22Rv1 (cell line): ENCODE results near the gene ACTR3.
A peak's percentile ranks its signal among the peaks of the same experiment; 100 is the strongest.
"Not testable (repeated sequence)": the region's sequence is repeated elsewhere in the genome, so short reads cannot be mapped to it uniquely, and the experiment has no call there.

ENCODE experiments used
- H3K27ac ChIP-seq: fragments of 450-650 bp; 2 replicates; pipeline ENCODE4 v1.5.1; 2017
- ZFX ChIP-seq: fragments of 450-650 bp; IDR thresholded peaks from 2 replicates; pipeline ENCODE4 v1.6.1; 2017; ENCODE audit warnings: antibody characterized with exemption, borderline replicate concordance
- TF ChIP-seq, protein P1 (sequence below): fragments of 450-650 bp; IDR thresholded peaks from 2 replicates; pipeline ENCODE4 v1.5.1; 2017; ENCODE audit warnings: mild to moderate bottlenecking

Gene ACTR3

DNA sequence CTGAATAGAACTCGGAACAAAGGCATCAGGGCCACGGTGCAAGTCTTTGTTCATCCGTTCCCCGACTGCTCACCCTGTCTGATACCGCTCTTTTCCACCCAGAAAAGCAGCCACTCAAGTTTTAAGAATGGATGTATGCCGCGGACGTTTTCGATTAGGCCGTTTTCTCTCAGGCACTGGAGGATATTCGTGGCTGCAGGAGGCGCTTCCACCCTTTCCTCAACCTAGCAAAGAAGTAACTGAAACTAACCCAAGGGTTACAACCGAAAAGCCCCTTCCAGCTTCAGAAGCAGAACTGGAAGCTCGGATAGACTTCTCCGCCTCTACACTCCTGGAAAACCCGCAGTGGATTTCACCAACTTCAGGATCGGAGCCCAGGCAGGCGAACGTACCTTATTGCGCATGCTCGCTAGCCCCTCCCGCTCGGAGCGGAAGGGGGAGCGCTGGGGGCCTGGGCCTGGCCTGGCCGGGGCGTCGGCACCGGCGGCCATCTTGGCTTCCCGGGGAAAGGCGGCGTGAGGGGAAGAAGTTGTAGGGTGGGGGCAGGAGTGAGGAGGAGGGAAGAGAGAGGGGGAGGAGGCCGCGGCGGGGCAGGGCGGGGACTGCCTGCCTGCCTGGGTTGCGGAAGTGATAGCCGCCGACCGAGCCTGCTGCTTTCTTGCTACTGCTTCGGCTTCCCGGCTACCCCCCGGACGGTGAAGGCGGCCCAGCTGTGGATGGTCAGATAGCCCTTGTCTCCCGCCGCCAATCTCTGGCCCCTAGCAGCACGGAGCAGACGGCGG lies at the start of gene ACTR3:
Gene ACTR3, plus strand, starts transcription at position 619 of the 782 bp plus-strand sequence. CDS start 191 bp downstream, outside the sequence.
- peak within 1 kb of the TSS; percentile 90 for H3K27ac ChIP-seq
- TF ChIP-seq, protein P1, sequence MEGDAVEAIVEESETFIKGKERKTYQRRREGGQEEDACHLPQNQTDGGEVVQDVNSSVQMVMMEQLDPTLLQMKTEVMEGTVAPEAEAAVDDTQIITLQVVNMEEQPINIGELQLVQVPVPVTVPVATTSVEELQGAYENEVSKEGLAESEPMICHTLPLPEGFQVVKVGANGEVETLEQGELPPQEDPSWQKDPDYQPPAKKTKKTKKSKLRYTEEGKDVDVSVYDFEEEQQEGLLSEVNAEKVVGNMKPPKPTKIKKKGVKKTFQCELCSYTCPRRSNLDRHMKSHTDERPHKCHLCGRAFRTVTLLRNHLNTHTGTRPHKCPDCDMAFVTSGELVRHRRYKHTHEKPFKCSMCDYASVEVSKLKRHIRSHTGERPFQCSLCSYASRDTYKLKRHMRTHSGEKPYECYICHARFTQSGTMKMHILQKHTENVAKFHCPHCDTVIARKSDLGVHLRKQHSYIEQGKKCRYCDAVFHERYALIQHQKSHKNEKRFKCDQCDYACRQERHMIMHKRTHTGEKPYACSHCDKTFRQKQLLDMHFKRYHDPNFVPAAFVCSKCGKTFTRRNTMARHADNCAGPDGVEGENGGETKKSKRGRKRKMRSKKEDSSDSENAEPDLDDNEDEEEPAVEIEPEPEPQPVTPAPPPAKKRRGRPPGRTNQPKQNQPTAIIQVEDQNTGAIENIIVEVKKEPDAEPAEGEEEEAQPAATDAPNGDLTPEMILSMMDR, result no peak
- TF ChIP-seq ZFX, result no peak

DNA sequence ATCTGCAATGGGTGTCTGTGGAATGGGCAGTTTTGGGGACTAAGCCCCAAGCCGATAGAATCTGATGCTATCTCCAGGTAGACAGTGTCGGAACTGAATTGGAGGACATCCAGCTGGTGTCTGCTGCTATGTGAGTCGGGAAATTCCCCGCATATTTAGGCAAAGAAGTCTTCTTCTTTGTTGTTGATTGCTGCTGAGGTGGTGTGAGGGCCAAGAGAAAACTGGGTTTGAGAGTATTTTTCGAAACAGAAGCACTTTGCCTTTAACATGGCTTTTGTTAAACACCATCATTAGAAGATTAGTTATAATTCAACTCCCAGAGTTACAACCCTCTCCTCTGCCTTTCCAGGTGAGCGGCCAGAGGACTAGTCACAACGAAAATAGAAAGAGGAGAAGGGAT lies 49.4 kb upstream of the ACTR3 start:
- no peak overlapping the region for H3K27ac ChIP-seq

DNA sequence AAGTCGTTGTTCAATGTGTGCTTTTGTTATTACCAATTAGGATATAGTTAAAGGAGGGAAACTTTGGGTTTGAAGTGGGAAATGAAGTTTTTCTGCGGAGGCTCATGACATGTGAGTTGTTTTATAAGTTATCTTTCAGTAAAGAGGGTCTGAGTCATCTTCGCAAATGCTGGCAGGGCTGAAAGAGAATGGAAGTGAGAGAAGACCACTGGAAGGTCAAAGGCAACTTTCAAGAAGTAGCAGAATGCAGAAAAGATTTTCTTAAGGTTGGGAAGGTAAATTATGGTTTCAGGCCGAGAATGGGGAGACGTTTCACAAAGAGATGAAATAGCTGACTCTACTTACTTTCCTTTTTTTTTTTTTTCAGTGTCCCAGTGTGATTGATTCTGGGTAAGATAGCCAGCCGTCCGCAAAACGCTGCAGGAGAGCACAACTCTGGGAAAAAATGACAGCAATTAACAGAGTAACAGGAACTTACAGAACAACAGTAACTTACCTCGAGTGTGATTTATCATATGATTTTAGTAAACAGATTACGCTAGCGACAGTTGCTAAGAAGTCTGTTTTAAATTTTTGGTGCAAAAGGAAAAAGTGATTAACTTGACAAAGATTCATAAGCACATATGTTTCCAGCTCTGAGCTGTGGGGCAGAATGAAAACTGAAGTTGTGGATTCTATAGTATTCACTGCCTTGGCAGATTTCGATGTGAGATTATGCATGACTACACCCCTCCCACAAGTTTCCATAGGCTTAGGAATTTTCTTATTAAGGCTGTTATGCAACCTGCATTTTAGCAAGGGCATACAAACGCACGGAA lies 46.8 kb upstream of the ACTR3 start:
- no peak overlapping the region for H3K27ac ChIP-seq
- no peak for TF ChIP-seq ZFX
- TF ChIP-seq, protein P1, result no peak

More for the DNA sequence above, 49.4 kb upstream of the ACTR3 start:
- TF ChIP-seq, protein P1, result no peak
- TF ChIP-seq ZFX, result no peak

DNA sequence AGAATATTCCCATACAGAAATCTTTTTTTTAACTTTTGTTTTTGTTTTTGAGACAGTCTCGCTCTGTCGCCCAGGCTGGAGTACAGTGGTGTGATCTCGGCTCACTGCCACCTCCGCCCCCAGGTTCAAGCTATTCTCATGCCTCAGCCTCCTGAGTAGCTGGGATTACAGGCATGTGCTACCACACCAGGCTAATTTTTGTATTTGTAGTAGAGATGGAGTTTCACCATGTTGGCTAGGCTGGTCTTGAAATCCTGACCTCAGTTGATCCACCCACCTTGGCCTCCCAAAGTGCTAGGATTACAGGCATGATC lies 46.2 kb upstream of the ACTR3 start:
- H3K27ac ChIP-seq, result not testable (repeated sequence)

DNA sequence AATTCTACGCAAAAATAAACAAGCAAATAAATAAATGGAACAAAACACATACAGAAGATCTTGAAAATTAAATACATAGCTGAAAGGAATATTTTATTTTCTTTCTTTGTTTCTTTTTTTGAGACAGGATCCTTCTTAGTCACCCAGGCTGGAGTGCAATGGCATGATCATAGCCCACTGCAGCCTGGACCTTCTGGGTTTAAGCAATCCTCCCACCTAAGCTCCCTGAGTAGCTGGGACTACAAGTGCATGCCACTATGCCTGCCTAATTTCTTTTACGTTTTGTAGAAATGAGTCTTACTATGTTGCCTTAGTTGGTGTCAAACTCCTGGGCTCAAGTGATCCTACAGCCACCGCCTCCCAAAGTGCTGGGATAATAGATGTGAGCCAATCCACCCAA lies 44.6 kb upstream of the ACTR3 start:
- TF ChIP-seq ZFX, result no peak
- TF ChIP-seq, protein P1, result no peak
- H3K27ac ChIP-seq, result no peak overlapping the region

DNA sequence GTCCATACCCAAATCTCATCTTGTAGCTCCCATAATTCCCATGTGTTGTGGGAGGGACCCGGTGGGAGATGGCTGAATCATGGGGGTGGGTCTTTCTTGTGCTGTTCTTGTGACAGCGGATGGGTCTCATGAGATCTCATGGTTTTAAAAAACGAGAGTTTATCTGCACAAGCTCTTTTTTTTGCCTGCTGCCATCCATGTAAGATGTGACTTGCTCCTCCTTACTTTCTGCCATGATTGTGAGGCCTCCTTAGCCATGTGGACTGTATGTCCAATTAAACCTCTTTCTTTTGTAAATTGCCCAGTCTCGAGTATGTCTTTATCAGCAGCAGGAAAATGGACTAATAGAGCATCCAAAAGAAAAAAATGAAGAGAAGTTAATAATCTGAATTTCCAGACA lies 44.1 kb upstream of the ACTR3 start:
- not testable (repeated sequence) for H3K27ac ChIP-seq

DNA sequence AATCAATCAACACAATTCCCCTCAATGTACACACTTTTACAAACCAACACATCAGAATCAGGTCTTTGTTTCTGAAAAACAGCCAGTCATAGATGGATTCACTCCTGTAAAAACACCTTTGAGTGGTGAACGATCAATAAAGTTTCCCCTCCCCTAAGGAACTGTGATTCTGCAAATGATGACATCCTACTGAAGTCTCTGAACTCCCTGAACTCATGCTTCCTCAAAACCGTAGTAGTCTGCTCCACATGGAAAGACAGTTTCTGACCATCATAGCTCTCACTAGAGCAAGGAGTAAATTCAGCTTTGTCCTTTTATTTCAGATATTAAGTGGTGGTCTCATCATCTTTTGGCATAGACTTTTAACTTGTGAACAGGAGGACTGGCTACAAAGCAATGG lies 43.5 kb upstream of the ACTR3 start:
- TF ChIP-seq, protein P1, result no peak
- no peak for TF ChIP-seq ZFX
- no peak overlapping the region for H3K27ac ChIP-seq

DNA sequence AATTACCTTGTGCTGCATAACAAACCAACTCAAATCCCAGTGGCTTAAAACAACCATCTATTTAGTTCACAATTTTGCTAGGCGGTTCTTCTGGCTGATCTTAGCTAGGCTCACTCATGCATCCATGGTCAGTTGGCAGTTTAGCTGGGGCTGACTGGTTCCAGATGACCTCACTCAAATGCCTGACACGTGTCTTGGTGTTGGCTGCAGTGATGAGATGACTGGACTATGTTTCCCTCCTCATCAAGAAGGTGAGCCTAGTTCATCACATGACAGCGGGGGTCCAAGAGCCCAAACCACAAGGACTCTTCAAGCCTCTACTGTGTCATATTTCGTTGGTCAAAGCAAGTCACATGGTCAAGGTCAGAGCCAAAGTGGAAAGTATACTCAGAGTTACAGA lies 42.7 kb upstream of the ACTR3 start:
- no peak overlapping the region for H3K27ac ChIP-seq
- TF ChIP-seq ZFX, result no peak
- TF ChIP-seq, protein P1, result no peak
